Nephron (organoid): ENCODE data around the gene SLC23A1.

Experiments used
- H3K27ac Mint-ChIP-seq, 3 experiments: 2 replicates each; pipeline ENCODE4 v1.8.0; 2020; ENCODE audit warnings: mixed read lengths in 3 of 3, mild to moderate bottlenecking in 2 of 3, moderate library complexity in 1 of 3
- H3K27me3 Mint-ChIP-seq: 2 replicates; pipeline ENCODE4 v1.8.0; 2021; ENCODE audit warnings: low read depth, mild to moderate bottlenecking, moderate library complexity, mixed read lengths
- H3K36me3 Mint-ChIP-seq: 2 replicates; pipeline ENCODE4 v1.8.0; 2020; ENCODE audit warnings: low read depth, mixed read lengths
- H3K4me1 Mint-ChIP-seq: 2 replicates; pipeline ENCODE4 v1.8.0; 2020; ENCODE audit warnings: mixed read lengths
- H3K4me3 Mint-ChIP-seq, 3 experiments: 2 replicates each; pipeline ENCODE4 v1.8.0; 2020; ENCODE audit warnings: mild to moderate bottlenecking in 3 of 3, mixed read lengths in 3 of 3, moderate library complexity in 2 of 3
- H3K9me3 Mint-ChIP-seq: 2 replicates; pipeline ENCODE4 v1.8.0; 2020; ENCODE audit warnings: mixed read lengths
- CTCF ChIP-seq, 3 experiments: fragments of 200-600 bp; sonication (generic); IDR thresholded peaks; one replicate each; pipeline ENCODE4 v1.5.0; 2021; ENCODE audit warnings: antibody characterized with exemption in 3 of 3; ENCODE audit not compliant: unreplicated experiment in 3 of 3

The SLC23A1 gene

GRCh38 chr5:139381837-139382761 lies 998 bp downstream of the SLC23A1 start:
- Mint-ChIP-seq H3K4me1 (peaks cover 12% of the 10 kb centered on the region), H3K4me3 (no peak overlapping the region), H3K36me3 (peaks cover 8% of the 10 kb centered on the region), H3K9me3 (no peaks in the 10 kb centered on the region), H3K27ac (peak overlapping the region in 2 of 3 experiments; percentile 59 to 86), H3K27me3 (no peaks in the 10 kb centered on the region)
- TF ChIP-seq CTCF (IDR thresholded peaks at IDR 0.05; ENCODE audit: unreplicated experiment in 3 of 3), result no peak

GRCh38 chr5:139379626-139380449 lies 3.3 kb downstream of the SLC23A1 start:
- peak overlapping the region in 1 of 3 experiments; percentile 15 for H3K27ac Mint-ChIP-seq
- H3K36me3 Mint-ChIP-seq, result peaks cover 13% of the 10 kb centered on the region
- no peak for TF ChIP-seq CTCF (IDR thresholded peaks at IDR 0.05; ENCODE audit: unreplicated experiment in 3 of 3)
- H3K27me3 Mint-ChIP-seq, result no peaks in the 10 kb centered on the region
- no peaks in the 10 kb centered on the region for H3K9me3 Mint-ChIP-seq
- no peak overlapping the region for H3K4me3 Mint-ChIP-seq
- H3K4me1 Mint-ChIP-seq, result peaks cover 12% of the 10 kb centered on the region

- Mint-ChIP-seq H3K4me3 (no peak overlapping the region), H3K9me3 (no peaks in the 10 kb centered on the region), H3K4me1 (peaks cover 9% of the 10 kb centered on the region), H3K27me3 (no peaks in the 10 kb centered on the region), H3K36me3 (peaks cover 17% of the 10 kb centered on the region), H3K27ac (no peak overlapping the region)
- TF ChIP-seq CTCF (IDR thresholded peaks at IDR 0.05; ENCODE audit: unreplicated experiment in 3 of 3), result no peak
These were observed 4.1 kb downstream of the SLC23A1 start for GRCh38 chr5:139378941-139379361.

- Mint-ChIP-seq H3K36me3 (peaks cover 21% of the 10 kb centered on the region), H3K27me3 (no peaks in the 10 kb centered on the region), H3K27ac (no peak overlapping the region), H3K9me3 (no peaks in the 10 kb centered on the region), H3K4me1 (peaks cover 11% of the 10 kb centered on the region), H3K4me3 (no peak overlapping the region)
- no peak for TF ChIP-seq CTCF (IDR thresholded peaks at IDR 0.05; ENCODE audit: unreplicated experiment in 3 of 3)
These were observed 4.8 kb downstream of the SLC23A1 start for GRCh38 chr5:139378101-139378825.

GRCh38 chr5:139377226-139377625 lies 5.9 kb downstream of the SLC23A1 start:
- peaks cover 29% of the 10 kb centered on the region for H3K36me3 Mint-ChIP-seq

More at GRCh38 chr5:139377226-139377625, 5.9 kb downstream of the SLC23A1 start:
- H3K4me3 Mint-ChIP-seq, result no peak overlapping the region
- H3K27me3 Mint-ChIP-seq, result no peaks in the 10 kb centered on the region
- TF ChIP-seq CTCF (IDR thresholded peaks at IDR 0.05; ENCODE audit: unreplicated experiment in 3 of 3), result no peak
- H3K9me3 Mint-ChIP-seq, result no peaks in the 10 kb centered on the region
- no peak overlapping the region for H3K27ac Mint-ChIP-seq
- peaks cover 9% of the 10 kb centered on the region for H3K4me1 Mint-ChIP-seq
